ENCODE results near the gene SLC5A4. TPM values are rescaled to one million over a fixed set of nuclear protein-coding genes. Genes with fewer than 3 reads are reported as not detected.
A peak's percentile ranks its signal among the peaks of the same experiment; 100 is the strongest.

SLC5A4 gene
- total RNA-seq, 1 donor from 2014 or later = not detected

- no peak for DNase-seq (ENCODE audit: low read depth)
Measured at GRCh38 chr22:32232191-32232830, 22.8 kb downstream of the SLC5A4 start.

DNA sequence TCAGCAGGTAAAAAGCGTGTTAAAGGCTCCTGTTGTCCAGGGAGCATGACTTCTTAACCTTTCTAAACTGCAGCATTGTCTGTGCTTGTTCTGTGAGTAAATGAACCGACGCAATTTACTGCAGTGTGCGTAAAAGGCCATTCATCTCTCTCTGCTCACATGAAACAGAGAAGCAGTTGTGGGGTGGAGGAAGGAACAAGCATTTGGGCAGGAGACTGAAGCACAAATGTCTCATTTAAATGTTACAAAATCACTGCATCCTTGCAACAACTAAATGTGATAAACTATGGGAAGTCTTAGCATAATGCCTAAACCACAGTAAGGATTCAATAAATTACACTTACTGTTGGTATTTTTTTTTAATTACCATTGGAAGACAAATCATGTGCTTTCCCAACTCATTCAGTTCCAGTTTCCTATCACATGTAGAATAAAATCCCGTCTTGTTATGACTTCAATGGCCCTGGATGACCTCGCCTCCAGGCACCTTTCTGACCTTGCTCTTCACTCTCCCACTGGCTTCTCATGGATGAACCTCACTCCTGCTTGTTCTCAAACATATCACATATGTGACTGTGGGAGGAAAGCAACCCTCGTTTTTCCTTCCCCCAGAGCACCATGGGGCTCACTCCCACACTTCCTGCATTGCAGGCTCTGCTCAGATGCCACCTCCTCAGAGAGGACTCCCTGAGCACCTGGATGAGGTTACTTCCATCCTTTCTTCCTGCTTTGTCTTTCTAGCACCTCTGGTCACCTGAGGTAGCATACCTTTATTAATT, 28.6 kb downstream of the SLC5A4 start:
- DNase-seq (ENCODE audit: low read depth) = no peak

DNA sequence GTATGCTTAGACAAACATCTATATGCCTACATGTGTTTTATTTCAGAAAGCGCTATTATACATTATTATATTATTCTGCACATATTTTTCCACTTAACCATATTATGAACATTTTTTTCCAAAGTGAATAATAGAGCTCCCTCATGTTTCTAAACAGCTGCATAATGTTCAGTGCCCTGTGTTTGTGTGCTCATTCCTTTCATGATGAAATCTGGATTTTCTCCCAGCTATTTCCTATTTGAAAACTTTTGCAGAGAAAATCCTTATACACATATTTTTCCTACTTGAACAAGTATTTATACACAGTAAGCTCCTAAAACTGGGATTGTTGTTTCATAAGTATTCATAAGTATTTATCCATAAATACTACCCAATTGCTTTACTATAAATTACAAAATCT, 32.2 kb downstream of the SLC5A4 start:
- no peak for DNase-seq (ENCODE audit: low read depth)

DNA sequence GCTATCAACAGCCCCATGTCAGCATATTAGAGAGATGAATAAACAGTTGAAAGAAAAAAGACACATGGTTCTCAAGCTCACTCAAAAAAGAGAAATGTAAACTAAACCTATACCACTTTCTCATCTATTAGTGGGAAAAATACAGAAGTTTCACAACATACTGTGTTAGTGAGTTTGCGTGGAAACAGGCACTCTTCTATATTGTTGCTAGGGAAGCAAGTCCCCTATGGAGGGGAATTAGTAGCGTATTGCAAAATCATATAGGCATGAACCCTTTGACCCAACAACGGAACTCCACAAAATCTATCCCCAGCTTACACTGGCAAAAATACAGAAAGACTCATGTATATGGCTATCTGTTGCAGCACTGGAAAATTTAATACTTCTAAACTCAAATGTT, 36.1 kb downstream of the SLC5A4 start:
- DNase-seq (ENCODE audit: low read depth) = no peak

GRCh38 chr22:32218470-32218869, 36.7 kb downstream of the SLC5A4 start:
- DNase-seq (ENCODE audit: low read depth) = no peak

GRCh38 chr22:32217465-32217864, 37.7 kb downstream of the SLC5A4 start:
- DNase-seq (ENCODE audit: low read depth) = no peak

GRCh38 chr22:32216911-32217310, 38.2 kb downstream of the SLC5A4 start:
- no peak for DNase-seq (ENCODE audit: low read depth)

DNA sequence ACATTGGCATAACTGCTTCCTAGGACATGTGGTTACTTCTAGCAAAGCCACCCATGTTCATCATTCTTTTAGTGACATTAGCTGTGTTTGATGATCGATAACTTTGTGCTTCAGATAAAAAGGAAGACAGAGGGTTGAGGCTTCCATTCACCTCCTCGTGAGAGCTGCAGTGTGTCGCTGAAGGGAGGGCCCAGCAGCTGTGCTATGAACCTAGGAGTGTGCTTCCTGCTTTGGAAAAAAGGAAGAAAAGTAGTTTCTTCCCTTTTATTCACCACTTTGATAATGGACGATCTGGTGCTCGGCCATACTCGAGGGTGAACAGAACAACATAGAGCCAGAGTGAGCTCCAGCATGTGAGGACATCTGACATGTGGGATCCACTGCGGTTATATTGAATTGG, 44.1 kb downstream of the SLC5A4 start:
- no peak for DNase-seq (ENCODE audit: low read depth)

- no peak for DNase-seq (ENCODE audit: low read depth)
Measured at GRCh38 chr22:32208681-32209080, 46.5 kb downstream of the SLC5A4 start.

DNA sequence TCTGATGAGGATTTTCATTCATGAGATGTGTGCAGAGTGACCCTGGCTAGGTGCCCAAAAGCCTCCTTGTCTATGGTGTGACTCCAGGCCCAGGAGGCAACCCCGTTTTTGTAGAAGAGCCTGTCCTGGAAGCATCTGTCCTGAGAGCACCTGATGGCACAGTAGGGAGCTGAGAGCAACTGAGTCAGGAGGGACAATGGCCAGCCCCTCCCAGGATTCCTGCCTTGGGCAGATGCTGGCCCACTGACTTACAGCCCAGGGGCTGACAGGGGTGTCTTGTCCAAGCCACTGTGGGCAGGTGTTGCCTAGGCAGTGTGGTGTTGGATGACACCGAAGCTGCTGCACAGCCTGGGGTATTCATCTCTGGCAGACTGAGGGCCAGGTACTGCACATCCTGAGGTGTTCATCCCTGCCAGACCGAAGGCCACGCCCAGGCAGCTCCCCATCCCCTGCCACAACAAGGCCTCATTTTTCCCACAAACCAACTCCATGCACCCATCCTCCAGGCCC, 47.1 kb downstream of the SLC5A4 start:
- no peak for DNase-seq (ENCODE audit: low read depth)

GRCh38 chr22:32206774-32207758, 48.1 kb downstream of the SLC5A4 start:
- peak; percentile 20 for DNase-seq (ENCODE audit: low read depth)

DNA sequence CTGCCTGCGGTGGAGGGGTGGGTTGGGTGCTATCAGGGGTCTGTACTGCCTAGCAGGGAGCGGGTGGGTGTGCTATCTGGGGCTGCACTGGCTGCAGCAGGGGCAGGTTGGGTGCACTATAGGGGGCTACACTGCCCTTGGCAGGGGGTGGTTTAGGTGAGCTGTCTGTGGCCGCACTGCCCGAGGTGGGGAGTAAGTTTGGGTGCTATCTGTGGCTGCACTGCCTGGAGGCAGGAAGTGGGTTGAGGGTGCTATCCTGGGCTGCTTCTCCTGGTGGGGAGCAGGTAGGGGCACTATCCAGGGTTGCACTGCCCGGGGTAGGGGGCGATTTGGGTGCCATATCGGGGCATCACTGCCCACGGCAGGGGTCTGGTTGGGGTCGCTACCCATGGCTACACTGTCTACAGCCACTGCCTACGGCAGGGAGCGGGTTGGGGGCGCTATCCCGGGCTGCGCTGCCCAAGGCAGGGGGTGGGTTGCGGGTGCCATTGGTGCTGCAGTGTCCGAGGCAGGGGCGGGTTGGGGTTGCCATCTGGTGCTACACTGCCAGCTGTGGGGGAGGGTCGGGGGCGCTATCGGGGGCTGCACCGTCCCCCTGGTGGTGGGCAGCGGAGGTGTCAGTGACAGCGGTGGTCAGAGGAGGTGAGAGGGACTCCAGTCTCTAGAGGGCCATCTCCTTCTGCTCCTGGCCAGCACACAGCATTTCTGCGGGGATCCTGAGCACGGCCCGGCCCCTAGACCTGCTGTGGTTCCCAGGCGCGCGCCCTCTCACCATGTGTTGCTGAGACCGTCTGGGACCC, 49.0 kb downstream of the SLC5A4 start:
- DNase-seq (ENCODE audit: low read depth) = no peak

- DNase-seq (ENCODE audit: low read depth) = peak; percentile 52
Measured at GRCh38 chr22:32204856-32205722, 50.1 kb downstream of the SLC5A4 start, which contains the start of gene RFPL2. Gene RFPL2, minus strand, starts transcription at chr22:32205073. Its CDS starts 2,622 bp downstream, at chr22:32202451.

DNA sequence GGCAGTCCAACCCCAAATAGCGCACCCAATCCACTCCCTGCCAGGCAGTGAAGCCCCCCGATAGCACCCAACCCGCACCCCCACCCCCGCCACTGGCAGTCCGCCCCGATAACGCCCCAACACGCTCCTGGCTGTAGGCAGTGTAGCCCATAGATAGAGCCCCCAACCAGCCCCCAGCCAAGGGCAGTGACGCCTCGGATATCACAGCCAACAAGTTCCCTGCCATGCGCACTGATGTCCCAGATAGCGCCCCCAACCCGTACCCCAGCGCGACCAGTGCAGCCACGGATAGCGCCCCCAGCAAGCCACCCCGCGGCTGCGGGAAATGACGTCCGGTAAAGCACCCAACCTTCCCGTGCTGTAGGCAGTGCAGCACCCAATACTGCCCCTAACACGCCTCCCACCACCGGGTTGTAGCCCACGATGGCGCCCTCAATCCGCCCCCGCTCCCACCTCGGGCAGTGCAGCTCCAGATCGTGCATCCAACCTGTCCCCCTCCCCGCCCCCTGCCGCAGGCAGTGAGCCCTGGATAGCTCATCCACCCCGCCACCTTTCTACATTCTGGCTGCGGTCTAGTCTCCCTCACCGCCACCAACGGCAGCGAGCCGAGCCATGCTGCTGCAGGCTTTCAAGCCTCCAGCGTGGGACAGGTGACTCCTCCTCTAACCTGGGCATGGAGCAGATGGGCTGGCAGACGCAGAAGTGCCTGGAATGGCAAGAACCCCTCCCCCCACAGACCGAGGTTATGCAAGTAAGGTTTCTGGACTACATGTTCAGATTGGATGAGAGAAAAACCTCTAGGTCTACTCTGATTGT, 50.9 kb downstream of the SLC5A4 start:
- DNase-seq (ENCODE audit: low read depth) = peak; percentile 55

DNA sequence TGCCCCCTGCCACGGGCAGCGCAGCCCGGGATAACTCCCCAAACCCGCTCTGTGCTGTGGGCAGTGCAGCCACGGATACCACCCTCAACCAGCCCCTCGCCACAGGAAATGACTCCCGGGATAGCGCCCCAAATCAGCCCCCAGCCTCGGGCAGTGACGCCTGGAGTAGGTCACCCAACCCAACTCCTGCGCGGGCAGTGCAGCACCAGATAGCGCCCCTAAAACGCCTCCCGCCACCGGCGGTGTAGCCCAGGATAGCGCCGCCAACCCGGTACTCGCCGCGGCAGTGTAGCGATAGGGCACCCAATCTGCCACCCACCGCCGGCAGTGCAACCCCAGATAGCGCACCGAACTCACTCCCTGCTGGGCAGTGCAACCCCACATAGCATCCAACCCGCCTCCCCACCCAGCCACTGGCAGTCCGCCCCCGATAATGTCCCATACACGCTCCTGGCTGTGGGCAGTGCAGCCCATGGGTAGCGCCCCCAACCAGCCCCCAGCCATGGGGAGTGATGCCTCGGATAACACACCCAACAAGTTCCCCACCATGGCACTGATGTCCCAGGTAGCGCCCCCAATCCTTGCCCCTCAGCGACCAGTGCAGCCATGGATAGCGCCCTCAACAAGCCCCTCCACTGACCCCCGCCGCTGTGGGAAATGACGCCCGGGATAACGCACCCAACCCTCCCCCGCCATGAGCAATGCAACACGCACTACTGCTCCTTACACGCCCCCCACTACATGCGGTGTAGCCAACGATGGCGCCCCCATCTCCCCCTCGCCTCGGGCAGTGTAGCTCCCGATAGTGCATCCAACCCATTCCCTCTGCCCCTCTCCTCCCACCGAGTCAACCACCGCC, 51.7 kb downstream of the SLC5A4 start:
- no peak for DNase-seq (ENCODE audit: low read depth)

DNA sequence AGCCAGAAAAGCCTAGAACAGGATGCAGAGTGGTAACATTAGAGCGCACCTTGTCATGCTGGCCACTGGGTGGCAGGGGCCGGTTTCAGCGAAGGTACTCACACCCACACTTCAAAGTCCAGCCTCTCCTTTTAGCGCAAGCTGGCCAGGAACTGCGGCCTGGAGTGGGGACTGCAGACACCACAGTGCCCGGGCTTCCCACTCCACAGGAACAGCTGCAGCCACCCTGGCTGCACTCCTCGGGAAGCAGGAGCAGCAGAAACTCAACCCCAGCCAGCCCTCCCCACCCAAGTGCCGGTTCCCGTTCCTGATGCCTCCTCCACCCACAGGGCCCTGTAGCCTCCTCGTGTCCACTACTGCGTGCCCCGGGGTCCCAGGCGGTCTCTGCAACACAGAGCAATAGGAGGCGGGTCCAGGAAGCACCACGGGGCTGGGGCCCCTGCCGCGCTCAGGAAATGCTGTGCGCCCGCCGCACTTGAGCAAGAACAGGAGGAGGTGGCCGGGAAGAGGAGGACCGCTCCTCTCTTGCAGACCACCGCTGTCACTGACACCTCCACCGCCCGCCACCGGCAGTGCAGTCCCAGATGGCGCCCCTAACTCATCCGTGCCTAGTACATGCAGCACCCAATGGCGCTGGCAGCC, 52.5 kb downstream of the SLC5A4 start:
- DNase-seq (ENCODE audit: low read depth) = peak; percentile 67

DNA sequence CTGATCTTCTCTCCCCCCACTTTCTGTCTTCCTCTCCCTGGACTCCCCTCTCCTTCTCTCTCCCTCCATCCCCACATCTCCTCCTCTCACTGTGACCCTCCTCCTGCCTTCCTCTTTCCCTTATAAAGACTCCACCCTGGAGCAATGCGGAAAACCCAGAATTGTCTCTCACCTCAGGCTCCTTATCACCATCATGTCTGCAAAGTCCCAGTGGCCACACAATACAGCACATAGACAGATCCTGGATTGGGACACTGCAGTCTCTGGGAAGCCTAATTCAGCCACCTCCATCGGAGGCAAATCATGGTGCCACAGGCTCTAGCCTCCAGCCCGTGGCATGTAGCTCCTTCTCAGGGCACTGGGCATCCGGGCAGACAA, 53.0 kb downstream of the SLC5A4 start:
- DNase-seq (ENCODE audit: low read depth) = no peak

- no peak for DNase-seq (ENCODE audit: low read depth)
Measured at GRCh38 chr22:32200752-32201151, 54.4 kb downstream of the SLC5A4 start.
